Central memory CD8-positive, alpha-beta T cell (primary cell): Measurements from ENCODE around the gene FBXO15.

Experiments used
- ATAC-seq: fragments of 150-1000 bp; cut with Tn5 transposase; replicated peaks from 2 replicates; pipeline ENCODE4 v1.10.0; 2022; ENCODE audit warnings: mild to moderate bottlenecking, moderate FRiP score, moderate number of reproducible peaks; ENCODE audit not compliant: poor library complexity, severe bottlenecking; ENCODE audit errors: extremely low read depth
- DNase-seq, 2 donors: peaks; one replicate each; pipeline ENCODE4 v3.0.0; 2021; ENCODE audit warnings: low spot score in 2 of 2
- H3K27ac Mint-ChIP-seq: one replicate; pipeline ENCODE4 v1.8.0; 2022; ENCODE audit warnings: low read depth, mild to moderate bottlenecking, moderate library complexity, mixed read lengths
- H3K27me3 Mint-ChIP-seq: one replicate; pipeline ENCODE4 v1.8.0; 2022; ENCODE audit warnings: mixed read lengths
- H3K36me3 Mint-ChIP-seq: one replicate; pipeline ENCODE4 v1.8.0; 2022; ENCODE audit warnings: mild to moderate bottlenecking, moderate library complexity, mixed read lengths; ENCODE audit not compliant: insufficient read depth
- H3K4me1 Mint-ChIP-seq: one replicate; pipeline ENCODE4 v1.8.0; 2022; ENCODE audit warnings: mixed read lengths
- H3K4me3 Mint-ChIP-seq: one replicate; pipeline ENCODE4 v1.8.0; 2022; ENCODE audit warnings: mild to moderate bottlenecking, moderate library complexity, mixed read lengths
- H3K9me3 Mint-ChIP-seq: one replicate; pipeline ENCODE4 v1.8.0; 2022; ENCODE audit warnings: mixed read lengths

FBXO15 gene

DNA sequence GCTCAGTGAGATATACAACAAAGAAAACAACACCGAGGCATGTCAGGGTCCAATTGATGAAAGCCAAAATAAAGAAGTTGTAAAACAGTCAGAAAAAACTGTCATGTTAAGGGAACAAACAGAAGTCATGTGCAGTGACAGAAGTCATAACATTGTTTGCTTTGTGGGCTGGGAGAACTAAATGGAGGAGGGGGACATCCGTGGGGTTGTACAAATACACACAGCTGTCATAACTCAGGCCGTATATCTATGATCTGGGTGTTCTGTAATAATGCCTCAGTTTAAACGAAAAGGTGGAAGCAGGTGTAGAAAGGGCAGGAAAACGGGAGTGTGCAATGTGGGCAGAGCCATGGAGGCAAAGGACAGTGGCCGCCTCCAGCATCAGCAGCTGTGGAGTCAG lies 28.0 kb upstream of the FBXO15 start:
- ATAC-seq = no peak
- Mint-ChIP-seq H3K27me3 (peaks cover 68% of the 10 kb centered on the region), H3K4me3 (no peak overlapping the region), H3K36me3 (no peaks in the 10 kb centered on the region), H3K9me3 (no peaks in the 10 kb centered on the region), H3K27ac (no peak overlapping the region), H3K4me1 (peaks cover 13% of the 10 kb centered on the region)
- no peak for DNase-seq

DNA sequence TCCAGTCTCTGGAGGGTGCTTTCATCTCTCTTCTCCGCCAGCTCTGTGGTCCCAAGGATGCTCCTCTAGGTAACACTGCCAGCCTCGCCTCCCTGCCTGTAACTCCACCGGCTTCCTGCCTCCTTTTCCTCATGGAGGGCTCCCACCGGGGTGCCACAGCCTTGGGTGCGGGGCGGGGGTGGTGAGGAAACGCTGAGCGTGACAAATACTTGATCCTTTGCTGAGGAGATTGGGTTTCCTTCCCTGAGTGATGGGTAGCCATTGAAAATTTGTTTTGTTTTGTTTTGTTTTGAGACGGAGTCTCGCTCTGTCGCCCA lies 25.8 kb upstream of the FBXO15 start:
- H3K4me1 Mint-ChIP-seq = peaks cover 13% of the 10 kb centered on the region
- no peak for ATAC-seq
- no peak overlapping the region for H3K4me3 Mint-ChIP-seq
- H3K36me3 Mint-ChIP-seq = no peaks in the 10 kb centered on the region
- DNase-seq = no peak
- no peak overlapping the region for H3K27ac Mint-ChIP-seq
- H3K27me3 Mint-ChIP-seq = peaks cover 75% of the 10 kb centered on the region
- no peaks in the 10 kb centered on the region for H3K9me3 Mint-ChIP-seq

DNA sequence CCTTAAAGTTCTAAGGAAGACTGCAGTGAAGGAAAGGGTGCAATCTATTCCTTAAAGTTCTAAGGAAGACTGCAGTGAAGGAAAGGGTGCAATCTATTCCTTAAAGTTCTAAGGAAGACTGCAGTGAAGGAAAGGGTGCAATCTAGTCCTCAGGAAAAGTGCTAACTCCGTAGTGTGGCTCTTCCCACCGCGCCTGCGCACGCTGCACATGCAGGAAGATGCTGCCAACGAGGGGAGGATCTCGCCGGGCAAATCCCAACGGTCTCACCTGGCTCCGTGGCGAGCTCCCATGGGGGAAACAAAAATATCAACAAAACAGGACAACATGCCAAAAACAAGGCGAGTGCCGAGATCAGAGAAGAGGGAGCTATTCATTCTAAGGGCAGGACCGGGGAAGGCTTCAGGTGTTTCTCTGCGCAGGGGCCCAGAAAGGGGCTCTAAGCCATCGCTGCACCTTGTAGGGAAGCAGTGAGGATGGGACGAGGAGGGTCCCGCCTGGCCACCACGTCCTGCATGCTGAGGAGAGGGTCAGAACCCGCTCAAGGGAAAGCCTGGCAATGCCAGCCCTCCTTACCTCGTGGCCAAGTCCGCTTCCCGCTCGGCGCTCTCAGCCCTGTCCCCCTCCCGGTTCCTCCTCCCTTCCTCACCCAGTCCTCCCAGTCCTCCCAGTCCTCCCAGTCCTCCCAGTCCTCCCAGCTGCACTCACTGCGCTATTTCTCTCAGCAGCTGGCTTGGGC lies 25.2 kb upstream of the FBXO15 start:
- Mint-ChIP-seq H3K27me3 (peaks cover 75% of the 10 kb centered on the region), H3K4me1 (peaks cover 13% of the 10 kb centered on the region), H3K9me3 (no peaks in the 10 kb centered on the region), H3K36me3 (no peaks in the 10 kb centered on the region), H3K4me3 (peak overlapping the region; percentile 55), H3K27ac (peak overlapping the region; percentile 60)
- DNase-seq (no peak), ATAC-seq (no peak)

DNA sequence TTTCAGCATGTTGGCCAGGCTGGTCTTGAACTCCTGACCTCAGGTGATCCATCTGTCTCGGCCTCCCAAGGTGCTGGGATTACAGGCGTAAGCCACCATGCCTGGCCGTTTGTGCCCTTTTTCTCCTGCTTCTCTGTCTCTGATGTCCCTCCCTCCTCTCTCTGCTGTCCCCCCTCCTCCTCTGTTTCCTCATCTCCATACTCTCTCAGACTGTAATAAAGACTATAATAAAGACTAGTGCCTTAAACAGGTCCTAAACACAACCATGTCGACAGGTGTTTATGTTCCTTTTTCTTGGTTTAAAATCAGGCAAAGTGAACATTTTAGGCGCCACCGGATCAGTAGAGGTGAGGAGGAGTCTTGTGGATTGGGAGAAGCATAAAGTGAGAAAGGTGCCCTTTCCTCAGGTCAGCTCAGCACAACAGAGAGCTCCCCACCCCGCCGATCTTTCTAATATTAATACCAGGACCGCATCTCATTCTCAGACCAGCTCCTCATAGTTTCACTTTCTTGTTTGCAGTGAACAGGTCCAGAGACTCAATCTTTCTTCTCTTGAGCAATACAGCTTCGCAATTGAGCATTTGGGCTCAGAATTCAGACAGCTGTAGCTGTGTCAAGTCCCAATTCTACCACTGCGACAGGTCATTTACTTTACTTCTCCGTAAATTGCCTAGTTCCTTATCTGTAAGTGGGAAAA lies 24.4 kb upstream of the FBXO15 start:
- Mint-ChIP-seq H3K4me1 (peaks cover 13% of the 10 kb centered on the region), H3K27ac (peak overlapping the region; percentile 60), H3K9me3 (no peaks in the 10 kb centered on the region), H3K27me3 (peaks cover 73% of the 10 kb centered on the region), H3K36me3 (no peaks in the 10 kb centered on the region), H3K4me3 (peak overlapping the region; percentile 55)
- ATAC-seq (peak; percentile 54), DNase-seq (no peak)

DNA sequence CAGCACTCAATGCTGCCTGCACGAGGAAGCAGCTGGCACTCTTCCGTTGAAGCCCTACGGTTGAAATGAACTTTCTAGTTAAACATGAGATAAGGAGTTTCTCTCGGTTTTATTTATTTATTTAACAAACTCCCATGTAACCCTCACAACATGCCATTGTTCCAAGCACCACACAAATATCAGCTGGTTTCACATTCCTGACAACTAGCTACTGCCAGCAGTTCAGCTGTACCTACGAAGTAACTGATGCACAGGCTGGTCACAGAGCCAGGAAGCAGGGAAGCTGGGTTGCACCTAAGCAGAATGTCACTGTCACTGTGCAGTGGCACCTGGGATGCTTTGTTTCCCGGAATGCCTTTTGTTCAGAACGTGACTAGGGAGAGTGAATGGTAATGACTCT lies 18.8 kb upstream of the FBXO15 start:
- H3K36me3 Mint-ChIP-seq = no peaks in the 10 kb centered on the region
- H3K4me1 Mint-ChIP-seq = no peaks in the 10 kb centered on the region
- no peak for DNase-seq
- H3K9me3 Mint-ChIP-seq = no peaks in the 10 kb centered on the region
- no peak overlapping the region for H3K27ac Mint-ChIP-seq
- peaks cover 21% of the 10 kb centered on the region for H3K27me3 Mint-ChIP-seq
- no peak overlapping the region for H3K4me3 Mint-ChIP-seq
- no peak for ATAC-seq

DNA sequence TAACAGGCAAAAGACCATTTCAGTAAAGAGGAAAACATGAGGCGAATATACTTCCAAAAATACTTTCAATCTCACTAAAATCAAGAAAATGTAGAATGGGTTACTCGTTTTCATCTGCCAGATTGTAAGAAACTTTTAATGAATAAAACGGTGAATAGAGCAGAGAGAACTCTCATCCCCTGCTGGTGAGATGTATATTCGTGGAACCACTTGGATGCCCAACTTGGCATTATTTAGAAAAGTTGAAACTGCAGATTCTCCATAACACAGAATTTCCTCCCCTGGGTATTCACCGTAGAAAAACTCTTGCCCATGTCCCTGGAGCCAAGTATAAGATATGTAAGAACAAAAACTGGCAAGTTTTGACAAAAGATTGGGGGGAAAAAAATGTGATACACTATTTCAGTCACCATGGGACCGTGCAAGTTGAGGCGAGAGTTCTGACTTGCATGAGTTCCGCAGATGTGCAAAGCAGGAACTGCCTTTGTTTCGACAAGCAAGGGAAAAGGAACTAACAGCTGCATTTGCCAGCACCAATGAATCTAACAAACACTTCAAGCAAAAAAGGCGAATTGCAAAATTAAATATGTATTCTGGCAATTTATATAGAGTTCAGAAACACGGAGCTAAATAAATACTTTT lies 15.5 kb upstream of the FBXO15 start:
- Mint-ChIP-seq H3K27ac (peak overlapping the region; percentile 26), H3K4me3 (no peak overlapping the region), H3K27me3 (no peaks in the 10 kb centered on the region), H3K36me3 (peaks cover 21% of the 10 kb centered on the region), H3K9me3 (no peaks in the 10 kb centered on the region), H3K4me1 (no peaks in the 10 kb centered on the region)
- ATAC-seq = no peak
- no peak for DNase-seq

DNA sequence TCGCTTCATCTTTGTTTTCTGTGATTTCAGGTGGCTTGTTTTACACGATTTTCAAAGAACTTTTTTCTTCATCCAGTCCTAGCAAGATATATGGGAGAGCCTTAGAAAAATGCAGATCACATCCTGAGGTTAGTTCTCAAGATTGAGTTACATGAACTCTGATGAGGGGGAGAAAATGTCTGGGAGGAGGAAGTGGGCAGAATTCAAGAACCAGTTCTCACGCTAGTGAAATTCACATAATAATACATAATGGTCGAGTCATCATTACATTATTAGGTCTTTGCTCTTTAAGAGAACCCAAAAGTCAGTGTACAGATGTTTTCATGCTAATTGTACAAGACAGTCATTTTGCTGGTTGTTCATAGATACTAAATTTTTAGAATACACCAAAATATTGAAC lies 7.6 kb upstream of the FBXO15 start:
- no peak overlapping the region for H3K4me3 Mint-ChIP-seq
- DNase-seq (no peak), ATAC-seq (no peak)
- no peak overlapping the region for H3K27ac Mint-ChIP-seq
- H3K27me3 Mint-ChIP-seq = no peaks in the 10 kb centered on the region
- no peaks in the 10 kb centered on the region for H3K9me3 Mint-ChIP-seq
- peaks cover 15% of the 10 kb centered on the region for H3K4me1 Mint-ChIP-seq
- peaks cover 41% of the 10 kb centered on the region for H3K36me3 Mint-ChIP-seq

DNA sequence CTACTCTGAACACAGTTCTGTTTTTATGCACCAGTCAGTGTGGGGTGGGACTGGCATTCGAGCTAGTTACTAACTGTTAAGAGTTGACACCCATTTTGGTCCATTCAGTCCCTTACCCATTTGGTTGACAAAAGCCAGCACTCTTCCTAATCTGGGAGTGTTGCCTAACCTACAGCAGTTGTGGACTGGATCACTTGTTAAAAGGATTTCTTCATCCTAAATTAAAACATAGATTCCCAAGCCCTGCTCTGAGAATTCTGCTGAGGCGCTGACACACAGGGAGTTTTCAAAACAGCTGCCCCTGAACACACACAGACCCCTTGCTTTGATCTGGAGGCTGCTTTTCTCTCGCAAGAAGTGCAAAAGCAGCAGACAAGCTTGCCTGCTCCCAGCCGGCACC lies 7.1 kb upstream of the FBXO15 start:
- ATAC-seq = no peak
- no peak for DNase-seq
- Mint-ChIP-seq H3K27me3 (no peaks in the 10 kb centered on the region), H3K27ac (no peak overlapping the region), H3K36me3 (peaks cover 36% of the 10 kb centered on the region), H3K4me1 (peaks cover 15% of the 10 kb centered on the region), H3K9me3 (no peaks in the 10 kb centered on the region), H3K4me3 (no peak overlapping the region)

DNA sequence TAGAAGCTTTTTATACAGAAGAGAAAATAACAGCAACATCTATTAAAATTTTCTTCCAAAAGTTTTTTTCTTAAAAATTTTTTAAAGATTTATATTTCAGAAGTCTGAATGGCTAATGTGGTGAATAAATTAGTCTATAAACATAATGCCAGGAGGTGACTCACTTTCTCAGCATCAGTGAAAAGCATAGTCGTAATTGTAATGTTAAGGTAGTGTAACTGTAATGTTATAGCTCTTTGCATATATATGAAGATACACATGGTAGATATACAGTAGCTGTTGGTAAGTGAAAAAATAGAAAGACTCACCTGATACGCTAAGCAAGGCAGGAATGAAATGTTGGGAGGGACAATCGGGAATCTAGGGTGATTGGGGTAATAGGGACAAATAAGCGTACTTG lies 6.2 kb upstream of the FBXO15 start:
- Mint-ChIP-seq H3K9me3 (no peaks in the 10 kb centered on the region), H3K27me3 (no peaks in the 10 kb centered on the region), H3K36me3 (peaks cover 31% of the 10 kb centered on the region), H3K4me1 (peaks cover 22% of the 10 kb centered on the region), H3K27ac (no peak overlapping the region), H3K4me3 (no peak overlapping the region)
- DNase-seq (no peak), ATAC-seq (no peak)

DNA sequence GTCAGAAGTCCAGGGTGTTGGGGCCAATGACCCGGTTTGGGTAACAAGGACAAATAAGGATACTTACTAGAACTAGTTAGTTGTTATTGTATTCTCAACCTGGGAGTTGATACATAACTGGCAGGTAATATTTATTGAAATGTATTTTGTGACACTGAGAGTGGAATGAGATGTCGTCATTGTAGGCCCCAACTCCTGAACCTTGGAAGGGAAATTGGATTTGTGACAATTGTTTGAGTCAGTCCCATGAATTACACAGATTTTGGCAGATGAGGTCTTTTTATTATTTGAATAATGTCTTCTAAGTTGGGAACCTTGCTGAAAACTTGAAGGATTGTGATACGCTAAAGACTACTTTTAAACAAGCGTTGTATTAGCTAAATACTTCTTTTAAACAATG lies 5.7 kb upstream of the FBXO15 start:
- H3K9me3 Mint-ChIP-seq = no peaks in the 10 kb centered on the region
- H3K36me3 Mint-ChIP-seq = peaks cover 32% of the 10 kb centered on the region
- peaks cover 25% of the 10 kb centered on the region for H3K4me1 Mint-ChIP-seq
- H3K4me3 Mint-ChIP-seq = no peak overlapping the region
- H3K27ac Mint-ChIP-seq = no peak overlapping the region
- no peak for DNase-seq
- no peak for ATAC-seq
- H3K27me3 Mint-ChIP-seq = no peaks in the 10 kb centered on the region

DNA sequence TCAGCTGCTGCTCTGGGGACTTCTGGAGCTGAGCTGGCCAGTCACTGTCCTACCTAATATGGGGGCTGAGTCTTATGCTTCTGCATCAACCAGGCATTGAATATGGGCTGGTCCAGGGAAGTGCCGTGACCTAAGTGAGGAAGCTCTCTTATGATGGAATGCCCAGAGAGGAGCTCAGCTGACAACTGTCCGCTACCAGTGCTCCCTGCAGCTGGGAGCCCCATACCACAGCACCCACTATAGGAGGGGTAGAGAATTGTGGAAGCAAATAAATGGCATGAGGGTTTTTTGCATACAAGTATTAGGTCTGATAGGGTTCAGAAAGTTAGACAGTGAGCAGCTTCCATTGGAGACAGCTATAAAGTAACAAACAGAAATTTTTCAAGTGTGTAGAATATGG lies 5.2 kb upstream of the FBXO15 start:
- ATAC-seq = no peak
- H3K27ac Mint-ChIP-seq = no peak overlapping the region
- no peak for DNase-seq
- H3K36me3 Mint-ChIP-seq = peaks cover 33% of the 10 kb centered on the region
- no peaks in the 10 kb centered on the region for H3K27me3 Mint-ChIP-seq
- no peak overlapping the region for H3K4me3 Mint-ChIP-seq
- no peaks in the 10 kb centered on the region for H3K9me3 Mint-ChIP-seq
- peaks cover 30% of the 10 kb centered on the region for H3K4me1 Mint-ChIP-seq

DNA sequence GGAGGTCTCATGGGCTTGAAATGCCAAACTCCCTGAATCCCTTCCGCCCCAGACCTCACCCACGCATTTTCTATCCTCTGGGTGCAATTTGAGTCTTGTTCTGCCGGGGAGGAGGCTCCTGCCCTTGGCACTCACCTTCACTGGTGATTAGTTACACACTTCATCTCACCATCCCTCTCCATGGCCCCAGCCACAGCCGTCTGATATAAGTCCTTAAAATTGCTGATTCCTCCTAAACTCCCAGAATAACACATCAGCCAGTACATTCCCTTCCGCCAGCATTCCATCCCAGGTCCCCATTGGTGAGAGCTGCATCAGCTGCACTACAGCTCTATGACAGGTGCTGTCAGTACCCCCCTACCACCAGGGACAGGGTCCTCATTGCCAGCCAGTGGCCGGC lies 4.6 kb upstream of the FBXO15 start:
- Mint-ChIP-seq H3K4me1 (peaks cover 36% of the 10 kb centered on the region), H3K27me3 (no peaks in the 10 kb centered on the region), H3K27ac (no peak overlapping the region), H3K4me3 (no peak overlapping the region), H3K9me3 (no peaks in the 10 kb centered on the region), H3K36me3 (peaks cover 31% of the 10 kb centered on the region)
- ATAC-seq = no peak
- no peak for DNase-seq

DNA sequence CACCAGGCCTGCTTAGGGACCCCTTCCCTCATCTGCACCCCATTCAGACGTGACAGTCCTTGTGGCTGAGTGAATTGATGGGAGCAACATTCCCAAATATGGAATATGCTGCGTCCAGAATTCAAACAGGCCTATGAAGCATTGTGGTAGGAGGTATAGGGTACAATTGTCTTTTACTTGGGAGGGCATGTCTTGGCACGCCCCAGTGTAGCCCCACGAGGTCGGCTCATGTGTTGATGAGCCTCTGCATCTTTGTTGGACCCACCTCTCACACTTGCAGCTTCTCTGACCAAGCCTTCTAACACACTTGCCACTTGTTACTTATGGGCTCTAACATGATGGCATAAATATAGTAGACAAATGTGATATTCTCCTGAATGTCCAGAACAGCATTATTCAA lies 2.2 kb upstream of the FBXO15 start:
- ATAC-seq (no peak), DNase-seq (no peak)
- H3K27me3 Mint-ChIP-seq = no peaks in the 10 kb centered on the region
- peaks cover 25% of the 10 kb centered on the region for H3K36me3 Mint-ChIP-seq
- no peaks in the 10 kb centered on the region for H3K9me3 Mint-ChIP-seq
- no peak overlapping the region for H3K27ac Mint-ChIP-seq
- H3K4me3 Mint-ChIP-seq = no peak overlapping the region
- peaks cover 41% of the 10 kb centered on the region for H3K4me1 Mint-ChIP-seq
